Measurements from ENCODE around the gene RAB33B.

- TF ChIP-seq CTCF (IDR thresholded peaks at IDR 0.05) (no peak), POLR2A (IDR thresholded peaks at IDR 0.05) (no peak)
These were observed 7.2 kb downstream of the RAB33B start for GRCh38 chr4:139461022-139461628.
